Smooth muscle cell (in vitro differentiated cells): ENCODE measurements around the gene YEATS4. TPM values are rescaled to one million over a fixed set of nuclear protein-coding genes. Genes with fewer than 3 reads are reported as not detected.

ENCODE experiments used
- DNase-seq: peaks from one replicate; lab custom pipeline; 2025; ENCODE audit not compliant: unreplicated experiment; lab: John Stamatoyannopoulos, UW
- H2AFZ ChIP-seq: fragments of 200-600 bp; sonication (generic); 2 replicates; pipeline ENCODE4 v1.6.0; 2016; ENCODE audit warnings: antibody characterized with exemption, low read depth, mild to moderate bottlenecking
- H3F3A ChIP-seq: fragments of 200-600 bp; sonication (generic); 2 replicates; pipeline ENCODE4 v1.6.0; 2017; ENCODE audit warnings: antibody characterized with exemption, low read depth
- H3K27ac ChIP-seq: fragments of 200-600 bp; sonication (generic); 2 replicates; pipeline ENCODE4 v1.5.1; 2016; ENCODE audit warnings: low read depth, mild to moderate bottlenecking
- H3K27me3 ChIP-seq: fragments of 200-600 bp; sonication (generic); 2 replicates; pipeline ENCODE4 v1.6.1; 2016; ENCODE audit warnings: low read depth, mild to moderate bottlenecking
- H3K36me3 ChIP-seq: fragments of 200-600 bp; sonication (generic); 2 replicates; pipeline ENCODE4 v1.5.1; 2016; ENCODE audit warnings: low read depth
- H3K4me1 ChIP-seq: fragments of 200-600 bp; sonication (generic); 2 replicates; pipeline ENCODE4 v1.5.1; 2016; ENCODE audit warnings: low read depth
- H3K4me2 ChIP-seq: fragments of 200-600 bp; sonication (generic); 2 replicates; pipeline ENCODE4 v1.6.0; 2016; ENCODE audit warnings: mild to moderate bottlenecking
- H3K4me3 ChIP-seq: fragments of 200-600 bp; sonication (generic); 2 replicates; pipeline ENCODE4 v1.5.1; 2016; ENCODE audit warnings: mild to moderate bottlenecking
- H3K79me2 ChIP-seq: fragments of 200-600 bp; sonication (generic); 2 replicates; pipeline ENCODE4 v1.6.0; 2016; ENCODE audit warnings: low read depth, mild to moderate bottlenecking
- H3K9ac ChIP-seq: fragments of 200-600 bp; sonication (generic); 2 replicates; pipeline ENCODE4 v1.6.0; 2016; ENCODE audit warnings: low read depth
- H3K9me3 ChIP-seq: fragments of 200-600 bp; sonication (generic); replicated peaks from 2 replicates; pipeline ENCODE4 v1.5.1; 2016; ENCODE audit warnings: low read depth
- H4K20me1 ChIP-seq: fragments of 200-600 bp; sonication (generic); 2 replicates; pipeline ENCODE4 v1.6.0; 2016; ENCODE audit warnings: low read depth
- CTCF ChIP-seq: fragments of 200-600 bp; sonication (generic); IDR thresholded peaks from 2 replicates; pipeline ENCODE4 v1.5.1; 2017; ENCODE audit warnings: borderline replicate concordance, mild to moderate bottlenecking, antibody characterized with exemption; ENCODE audit not compliant: insufficient read depth, poor library complexity, severe bottlenecking
- WGBS: methylation state at CpG from one replicate; pipeline ENCODE4 v1.1.7; 2016; ENCODE audit warnings: low lambda C conversion rate; 5-methylcytosine and 5-hydroxymethylcytosine counted together
- polyA plus RNA-seq: library from polyadenylated mRNA; unstranded; fragments of >200 nt; fragmentation: Nextera tagmentation; extraction: Ambion mirVana; gene quantifications from 2 replicates; pipeline ENCODE4 v1.2.1, GENCODE V29; 2016
- total RNA-seq: library from RNA; depleted of rRNA; stranded (reverse); fragments of >200 nt; gene quantifications from 2 replicates; pipeline ENCODE4 v1.2.3, GENCODE V29; 2014

The YEATS4 gene
- total and polyA plus RNA-seq, 2 experiments from 2014 or later: 9.9 to 32.7 TPM

GRCh38 chr12:69421548-69421947, 62.0 kb downstream of the YEATS4 start:
- H3F3A ChIP-seq: peaks cover 6% of the 10 kb centered on the region
- no peak overlapping the region for H3K27ac ChIP-seq
- no peak for TF ChIP-seq CTCF
- H3K4me3 ChIP-seq: no peak overlapping the region
- H3K4me1 ChIP-seq: no peaks in the 10 kb centered on the region
- no peaks in the 10 kb centered on the region for H3K9me3 ChIP-seq
- H3K79me2 ChIP-seq: no peaks in the 10 kb centered on the region
- WGBS: 96% methylated on average over 3 of the region's 3 CpGs
- H3K27me3 ChIP-seq: no peaks in the 10 kb centered on the region
- no peak overlapping the region for H2AFZ ChIP-seq
- no peak overlapping the region for H3K4me2 ChIP-seq
- no peaks in the 10 kb centered on the region for H4K20me1 ChIP-seq
- no peak overlapping the region for H3K9ac ChIP-seq
- no peaks in the 10 kb centered on the region for H3K36me3 ChIP-seq
- no peak for DNase-seq

- no peaks in the 10 kb centered on the region for H4K20me1 ChIP-seq
- no peaks in the 10 kb centered on the region for H3K9me3 ChIP-seq
- H3K9ac ChIP-seq: peak overlapping the region; percentile 18
- 26% methylated on average over 5 of the region's 5 CpGs for WGBS
- H3K4me3 ChIP-seq: no peak overlapping the region
- no peaks in the 10 kb centered on the region for H3K36me3 ChIP-seq
- no peak for TF ChIP-seq CTCF
- no peaks in the 10 kb centered on the region for H3F3A ChIP-seq
- H3K27ac ChIP-seq: peak overlapping the region; percentile 68
- DNase-seq: no peak
- no peaks in the 10 kb centered on the region for H3K4me1 ChIP-seq
- no peaks in the 10 kb centered on the region for H3K27me3 ChIP-seq
- H2AFZ ChIP-seq: peak overlapping the region; percentile 53
- H3K79me2 ChIP-seq: no peaks in the 10 kb centered on the region
- peak overlapping the region; percentile 46 for H3K4me2 ChIP-seq
Observed at GRCh38 chr12:69423037-69423905, 63.7 kb downstream of the YEATS4 start.

- H3K4me2 ChIP-seq: no peak overlapping the region
- no peaks in the 10 kb centered on the region for H3K27me3 ChIP-seq
- no peaks in the 10 kb centered on the region for H4K20me1 ChIP-seq
- 84% methylated on average over 3 of the region's 3 CpGs for WGBS
- H3K4me3 ChIP-seq: no peak overlapping the region
- DNase-seq: no peak
- no peaks in the 10 kb centered on the region for H3K4me1 ChIP-seq
- H2AFZ ChIP-seq: no peak overlapping the region
- peaks cover 6% of the 10 kb centered on the region for H3F3A ChIP-seq
- H3K9ac ChIP-seq: no peak overlapping the region
- TF ChIP-seq CTCF: no peak
- no peaks in the 10 kb centered on the region for H3K9me3 ChIP-seq
- no peaks in the 10 kb centered on the region for H3K36me3 ChIP-seq
- H3K79me2 ChIP-seq: no peaks in the 10 kb centered on the region
- H3K27ac ChIP-seq: no peak overlapping the region
Observed at GRCh38 chr12:69425417-69425816, 65.9 kb downstream of the YEATS4 start.
